Omental fat pad (tissue), 4 donors: ENCODE results near the gene AFAP1L1. TPM values are rescaled to one million over a fixed set of nuclear protein-coding genes. Genes with fewer than 3 reads are reported as not detected.

Source experiments
- ATAC-seq: fragments of 150-250 bp; one replicate; pipeline ENCODE4 v1.9.1; 2016; ENCODE audit warnings: mild to moderate bottlenecking, moderate library complexity; ENCODE audit not compliant: low FRiP score
- DNase-seq: peaks from one replicate; pipeline ENCODE4 v3.0.0-alpha.2; 2019; ENCODE audit warnings: low spot score
- CTCF ChIP-seq, 3 donors: fragments of 450-650 bp; IDR thresholded peaks; one replicate each; pipeline ENCODE4 v1.5.1; 2016 to 2017; ENCODE audit warnings: antibody characterized with exemption in 3 of 3, mild to moderate bottlenecking in 3 of 3, moderate library complexity in 2 of 3
- total RNA-seq, 4 donors: library from RNA; depleted of rRNA; stranded (reverse); fragments of >200 nt; gene quantifications; one replicate each; pipeline ENCODE4 v1.1.0, GENCODE V29; 2016

Gene AFAP1L1
- total RNA-seq, 4 donors from 2014 or later: 44.1 to 58.5 (median 46.9) TPM

DNA sequence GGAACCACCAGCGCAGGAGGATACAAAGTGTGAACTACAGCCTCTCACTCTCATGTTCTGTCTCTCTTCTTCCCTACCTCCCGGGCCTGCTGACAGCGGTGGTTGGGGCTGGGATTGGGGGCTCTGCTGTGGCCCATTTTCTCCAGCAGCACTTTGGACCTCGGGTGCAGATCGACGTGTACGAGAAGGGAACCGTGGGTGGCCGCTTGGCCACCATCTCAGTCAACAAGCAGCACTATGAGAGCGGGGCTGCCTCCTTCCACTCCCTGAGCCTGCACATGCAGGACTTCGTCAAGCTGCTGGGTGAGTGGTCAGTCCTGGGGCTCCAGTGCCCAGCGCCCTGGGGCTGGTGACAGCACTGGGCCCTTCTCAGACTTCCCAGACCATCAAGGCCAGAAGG, 90.9 kb downstream of the AFAP1L1 start:
- no peak for TF ChIP-seq CTCF (IDR thresholded peaks at IDR 0.05)
- no peak for DNase-seq
- no peak for ATAC-seq

DNA sequence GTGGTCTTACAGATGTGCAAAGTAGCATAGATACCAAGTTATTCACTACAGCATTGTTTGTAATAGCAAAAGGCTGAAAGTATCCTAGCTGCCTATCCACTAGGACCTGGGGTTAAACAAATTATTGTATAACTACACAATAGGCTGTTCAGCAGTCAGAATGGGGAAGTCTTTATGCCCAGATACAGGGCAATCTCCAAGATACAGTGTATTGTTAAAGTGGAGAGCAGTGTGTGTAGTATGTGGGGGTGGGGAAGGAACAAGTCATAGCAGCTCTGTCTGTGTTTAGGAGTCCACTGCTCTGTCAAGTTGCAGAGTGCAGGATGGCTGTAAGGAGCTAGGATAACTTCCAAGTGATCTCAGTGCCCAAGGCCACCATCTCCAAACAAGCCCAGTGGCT, 91.7 kb downstream of the AFAP1L1 start:
- no peak for TF ChIP-seq CTCF (IDR thresholded peaks at IDR 0.05)
- ATAC-seq: no peak
- no peak for DNase-seq

- DNase-seq: no peak
- ATAC-seq: no peak
- TF ChIP-seq CTCF (IDR thresholded peaks at IDR 0.05): no peak
Measured at GRCh38 chr5:149363936-149364335, 92.3 kb downstream of the AFAP1L1 start.

- DNase-seq (no peak), ATAC-seq (no peak)
- no peak for TF ChIP-seq CTCF (IDR thresholded peaks at IDR 0.05)
Measured at GRCh38 chr5:149364719-149365118, 93.1 kb downstream of the AFAP1L1 start.

- no peak for TF ChIP-seq CTCF (IDR thresholded peaks at IDR 0.05)
- ATAC-seq: no peak
- no peak for DNase-seq
Measured at GRCh38 chr5:149365418-149365817, 93.8 kb downstream of the AFAP1L1 start.

DNA sequence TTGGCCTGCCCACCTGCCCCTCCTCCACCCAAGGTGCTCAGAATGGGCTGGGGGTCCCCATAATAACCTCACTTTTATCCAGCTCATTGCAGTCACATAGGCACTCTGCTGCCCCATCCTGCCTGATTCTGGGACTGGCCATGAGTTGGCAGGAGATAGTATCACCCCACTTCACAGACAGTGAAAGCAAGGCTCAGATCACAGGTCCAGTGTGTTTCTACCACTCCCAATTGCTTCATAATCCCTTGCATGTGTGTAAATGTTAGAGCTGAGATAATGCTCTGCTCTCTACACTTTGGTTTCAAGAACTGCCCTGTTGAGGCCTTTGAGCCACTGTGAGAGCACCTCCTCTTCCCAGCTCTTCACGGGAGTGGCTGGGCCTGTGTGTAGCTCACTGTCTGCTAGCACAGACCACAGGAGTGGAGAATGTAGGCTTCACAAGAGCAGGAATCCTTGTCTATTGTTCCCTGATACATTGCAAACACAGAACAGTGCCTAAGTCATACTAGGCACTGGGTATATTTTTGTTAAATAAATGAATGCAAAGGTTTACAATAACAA, 94.6 kb downstream of the AFAP1L1 start:
- ATAC-seq (no peak), DNase-seq (no peak)
- TF ChIP-seq CTCF (IDR thresholded peaks at IDR 0.05): no peak

DNA sequence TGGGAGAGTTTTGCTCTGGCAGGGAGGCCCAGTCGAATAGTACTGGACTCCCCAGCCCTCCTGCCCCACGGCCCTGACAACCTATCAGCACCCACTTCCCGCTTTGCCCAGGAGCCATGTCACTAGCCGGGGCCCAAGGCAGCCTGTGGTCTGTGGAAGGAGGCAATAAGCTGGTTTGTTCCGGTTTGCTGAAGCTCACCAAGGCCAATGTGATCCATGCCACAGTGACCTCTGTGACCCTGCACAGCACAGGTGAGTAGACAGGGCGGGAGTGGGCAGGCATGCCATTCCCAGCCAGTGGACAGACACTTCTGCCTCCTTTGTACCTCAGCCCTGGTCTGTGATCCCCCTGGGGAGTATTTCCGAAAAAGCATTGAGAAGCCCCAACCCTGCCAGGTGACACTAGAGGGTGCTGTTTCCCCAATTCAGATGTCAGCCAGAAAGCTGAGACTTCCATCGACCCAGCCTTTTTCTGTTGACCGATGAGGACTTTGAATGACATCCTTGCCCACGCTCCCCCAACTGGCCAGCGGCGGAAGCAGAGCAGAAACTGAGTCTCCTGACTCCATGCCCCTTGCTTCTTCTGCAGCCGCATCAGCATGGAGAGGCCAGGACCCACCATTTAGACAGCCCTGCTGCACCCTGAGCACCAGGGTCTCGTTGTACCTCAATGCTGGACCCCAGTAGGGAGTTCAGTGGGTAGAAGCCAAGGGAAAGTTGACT, 95.8 kb downstream of the AFAP1L1 start:
- DNase-seq (no peak), ATAC-seq (no peak)
- peak in 1 of 3 donors; percentile 13 for TF ChIP-seq CTCF (IDR thresholded peaks at IDR 0.05)
